Trophoblast cell (in vitro differentiated cells and primary cell): ENCODE results near the gene UBAP1L.

Experiments
- DNase-seq, 2 donors: peaks; one replicate each; pipeline ENCODE4 v3.0.0-alpha.2; 2016
- H2AFZ ChIP-seq: 2 replicates; pipeline ENCODE4 v1.6.1; 2013; ENCODE audit warnings: low read length, moderate library complexity, mild to moderate bottlenecking; ENCODE audit not compliant: insufficient read depth, poor library complexity
- H2AK5ac ChIP-seq: 2 replicates; pipeline ENCODE4 v1.6.1; 2013; ENCODE audit warnings: mild to moderate bottlenecking, low read length
- H2BK120ac ChIP-seq: 2 replicates; pipeline ENCODE4 v1.6.1; 2013; ENCODE audit warnings: low read length, mild to moderate bottlenecking, moderate library complexity; ENCODE audit not compliant: insufficient read depth, poor library complexity
- H2BK12ac ChIP-seq: 2 replicates; pipeline ENCODE4 v1.6.1; 2013; ENCODE audit warnings: mild to moderate bottlenecking, low read length, moderate library complexity
- H2BK5ac ChIP-seq: 2 replicates; pipeline ENCODE4 v1.6.1; 2013; ENCODE audit warnings: low read length, low read depth, moderate library complexity, mild to moderate bottlenecking; ENCODE audit not compliant: poor library complexity
- H3K14ac ChIP-seq: 2 replicates; pipeline ENCODE4 v1.6.1; 2013; ENCODE audit warnings: mild to moderate bottlenecking, low read length
- H3K18ac ChIP-seq: 2 replicates; pipeline ENCODE4 v1.6.1; 2013; ENCODE audit warnings: mild to moderate bottlenecking, low read length
- H3K23ac ChIP-seq: 2 replicates; pipeline ENCODE4 v1.6.1; 2013; ENCODE audit warnings: low read length
- H3K27ac ChIP-seq: 2 replicates; pipeline ENCODE4 v1.5.1; 2013; ENCODE audit warnings: low read depth, mild to moderate bottlenecking, inconsistent platforms, low read length, moderate library complexity
- H3K27me3 ChIP-seq: 2 replicates; pipeline ENCODE4 v1.6.1; 2013; ENCODE audit warnings: inconsistent platforms, mild to moderate bottlenecking, low read length, moderate library complexity; ENCODE audit not compliant: insufficient read depth
- H3K36me3 ChIP-seq, 2 experiments: 1 replicate in 1 of 2; 2 replicates in 1 of 2; pipeline ENCODE4 v1.6.1; 2013; ENCODE audit warnings: low read length in 2 of 2, mild to moderate bottlenecking in 2 of 2, moderate library complexity in 1 of 2; ENCODE audit not compliant: insufficient read depth in 2 of 2, control insufficient read depth in 1 of 2
- H3K4ac ChIP-seq: 2 replicates; pipeline ENCODE4 v1.6.1; 2013; ENCODE audit warnings: low read depth, mild to moderate bottlenecking, low read length, moderate library complexity
- H3K4me1 ChIP-seq, 2 experiments: 1 replicate in 1 of 2; 2 replicates in 1 of 2; pipeline ENCODE4 v1.6.1; 2013; ENCODE audit warnings: low read length in 2 of 2, mild to moderate bottlenecking in 2 of 2, moderate library complexity in 1 of 2; ENCODE audit not compliant: insufficient read depth in 2 of 2, control insufficient read depth in 1 of 2
- H3K4me2 ChIP-seq: 2 replicates; pipeline ENCODE4 v1.6.1; 2013; ENCODE audit warnings: inconsistent platforms, mild to moderate bottlenecking, low read length, moderate library complexity
- H3K4me3 ChIP-seq: 2 replicates; pipeline ENCODE4 v1.5.1; 2013; ENCODE audit warnings: mild to moderate bottlenecking, low read depth, low read length, inconsistent platforms
- H3K79me1 ChIP-seq: one replicate; pipeline ENCODE4 v1.6.1; 2013; ENCODE audit warnings: low read length
- H3K79me2 ChIP-seq: 2 replicates; pipeline ENCODE4 v1.6.1; 2013; ENCODE audit warnings: low read length, mild to moderate bottlenecking; ENCODE audit not compliant: control insufficient read depth, insufficient read depth, poor library complexity
- H3K9ac ChIP-seq: 2 replicates; pipeline ENCODE4 v1.6.1; 2013; ENCODE audit warnings: mild to moderate bottlenecking, low read length
- H3K9me3 ChIP-seq: 2 replicates; pipeline ENCODE4 v1.6.1; 2013; ENCODE audit warnings: low read depth, mild to moderate bottlenecking, control low read depth, inconsistent platforms, low read length; ENCODE audit not compliant: insufficient read depth
- H4K12ac ChIP-seq: 2 replicates; pipeline ENCODE4 v1.6.1; 2013; ENCODE audit warnings: low read depth, mild to moderate bottlenecking, low read length, moderate library complexity
- H4K8ac ChIP-seq: 2 replicates; pipeline ENCODE4 v1.6.1; 2013; ENCODE audit warnings: low read depth, mild to moderate bottlenecking, low read length, moderate library complexity
- H4K91ac ChIP-seq: one replicate; pipeline ENCODE4 v1.6.1; 2013; ENCODE audit warnings: low read depth, mild to moderate bottlenecking, low read length, moderate library complexity
- WGBS: extraction: QIAGEN DNeasy Blood & Tissue Kit; methylation state at CpG from one replicate; pipeline ENCODE4 v1.1.7; 2013; ENCODE audit warnings: missing lambda C conversion rate; ENCODE audit not compliant: insufficient read length, insufficient coverage; ENCODE audit errors: extremely low coverage; 5-methylcytosine and 5-hydroxymethylcytosine counted together

UBAP1L gene

DNA sequence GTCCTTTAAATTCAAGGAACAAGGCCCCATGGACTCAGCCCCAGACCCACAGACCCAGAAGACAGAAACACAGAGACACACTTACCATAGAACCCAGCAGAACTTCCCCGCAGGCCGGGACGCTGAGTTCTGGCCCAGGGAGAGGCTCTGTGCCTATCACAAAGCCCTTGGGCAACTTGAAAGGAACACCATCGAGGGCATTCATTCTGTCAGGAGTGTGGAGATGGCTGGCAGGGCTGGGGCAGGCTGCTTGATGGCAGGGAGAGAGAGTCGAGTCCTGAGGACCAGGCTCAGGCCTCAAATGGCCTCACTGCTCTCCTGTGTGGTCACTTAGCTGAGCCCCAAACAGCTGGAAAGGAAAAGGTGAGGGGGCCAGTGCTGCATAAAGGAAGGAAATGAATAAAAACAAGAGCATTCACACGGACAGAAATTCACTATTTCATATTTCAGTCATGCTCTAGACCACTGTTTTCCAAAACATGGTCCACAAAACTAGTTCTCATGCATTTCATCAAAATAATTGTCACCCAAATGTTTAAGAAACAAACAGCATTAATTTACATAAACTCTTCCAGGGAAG, 8.9 kb downstream of the UBAP1L start:
- H4K91ac ChIP-seq = no peak overlapping the region
- H4K8ac ChIP-seq = no peak overlapping the region
- H3K79me2 ChIP-seq = no peaks in the 10 kb centered on the region
- no peak overlapping the region for H3K4ac ChIP-seq
- peaks cover 4% of the 10 kb centered on the region for H3K27me3 ChIP-seq
- no peak overlapping the region for H4K12ac ChIP-seq
- WGBS = no CpG with 5 or more reads among the region's 6 CpGs
- no peak overlapping the region for H3K23ac ChIP-seq
- no peak overlapping the region for H2AK5ac ChIP-seq
- no peak overlapping the region for H2BK120ac ChIP-seq
- H3K27ac ChIP-seq = no peak overlapping the region
- no peak overlapping the region for H3K4me3 ChIP-seq
- H2BK12ac ChIP-seq = no peak overlapping the region
- H2AFZ ChIP-seq = no peak overlapping the region
- H3K4me2 ChIP-seq = no peak overlapping the region
- no peak for DNase-seq
- no peak overlapping the region for H3K14ac ChIP-seq
- peaks cover 0 to 3% of the 10 kb centered on the region in 2 experiments for H3K36me3 ChIP-seq
- no peak overlapping the region for H3K9ac ChIP-seq
- no peak overlapping the region for H3K18ac ChIP-seq
- H2BK5ac ChIP-seq = no peak overlapping the region
- H3K79me1 ChIP-seq = no peaks in the 10 kb centered on the region
- peaks cover 3 to 5% of the 10 kb centered on the region in 2 experiments for H3K4me1 ChIP-seq
- no peaks in the 10 kb centered on the region for H3K9me3 ChIP-seq

DNA sequence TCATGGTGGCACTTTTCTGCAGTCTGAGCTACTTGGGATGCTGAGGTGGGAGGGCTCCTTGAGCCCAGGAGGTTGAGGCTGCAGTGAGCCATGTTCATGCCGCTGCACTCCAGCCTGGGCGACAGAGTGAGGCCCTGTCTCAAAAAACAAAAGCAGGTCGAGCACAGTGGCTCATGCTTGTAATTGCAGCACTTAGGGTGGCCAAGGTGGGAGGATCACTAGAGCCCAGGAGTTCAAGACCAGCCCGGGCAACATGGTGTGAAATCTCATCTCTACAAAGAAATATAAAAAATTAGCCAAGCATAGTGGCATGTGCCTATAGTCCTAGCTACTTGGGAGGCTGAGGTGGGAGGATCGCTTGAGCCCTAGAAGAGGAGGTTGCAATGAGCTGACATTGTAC, 10.0 kb downstream of the UBAP1L start:
- H3K23ac ChIP-seq = no peak overlapping the region
- WGBS = no CpG with 5 or more reads among the region's 5 CpGs

DNA sequence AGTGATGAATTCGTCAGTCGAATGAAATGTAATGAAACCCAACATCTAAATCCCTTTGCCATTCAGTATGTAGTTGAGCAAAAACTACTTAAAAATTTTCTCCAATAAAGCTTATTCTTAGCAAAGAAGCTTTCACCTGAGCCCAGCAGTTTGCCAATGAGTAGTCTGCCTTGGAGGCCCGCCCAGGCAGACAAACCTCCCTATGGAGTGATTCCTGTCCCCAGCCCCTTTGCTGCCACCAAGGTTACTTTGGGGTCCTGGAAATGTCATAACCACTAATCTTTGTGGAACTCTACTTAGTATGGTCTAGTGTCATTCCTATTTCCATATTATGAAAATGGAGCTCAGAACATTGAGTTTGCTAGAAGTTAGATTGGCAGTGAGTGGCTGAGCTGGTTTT, 12.1 kb downstream of the UBAP1L start:
- no peak overlapping the region for H3K23ac ChIP-seq
- peaks cover 4% of the 10 kb centered on the region for H3K27me3 ChIP-seq
- H3K4me3 ChIP-seq = no peak overlapping the region
- no peak overlapping the region for H3K4me2 ChIP-seq
- H3K79me2 ChIP-seq = no peaks in the 10 kb centered on the region
- peaks cover 9 to 12% of the 10 kb centered on the region in 2 experiments for H3K36me3 ChIP-seq
- H3K79me1 ChIP-seq = no peaks in the 10 kb centered on the region
- H3K9me3 ChIP-seq = no peaks in the 10 kb centered on the region
- H3K14ac ChIP-seq = no peak overlapping the region
- peaks cover 3 to 5% of the 10 kb centered on the region in 2 experiments for H3K4me1 ChIP-seq
- H4K12ac ChIP-seq = no peak overlapping the region
- H3K9ac ChIP-seq = no peak overlapping the region
- DNase-seq = no peak
- no peak overlapping the region for H2BK5ac ChIP-seq
- H2AFZ ChIP-seq = no peak overlapping the region
- H3K4ac ChIP-seq = no peak overlapping the region
- no peak overlapping the region for H3K18ac ChIP-seq
- no peak overlapping the region for H2AK5ac ChIP-seq
- H2BK12ac ChIP-seq = no peak overlapping the region
- H4K91ac ChIP-seq = no peak overlapping the region
- WGBS = no CpG with 5 or more reads among the region's 3 CpGs
- H3K27ac ChIP-seq = no peak overlapping the region
- H2BK120ac ChIP-seq = no peak overlapping the region
- no peak overlapping the region for H4K8ac ChIP-seq

More for the DNA sequence above, 10.0 kb downstream of the UBAP1L start:
- no peaks in the 10 kb centered on the region for H3K79me2 ChIP-seq
- H4K91ac ChIP-seq = no peak overlapping the region
- no peak overlapping the region for H2AFZ ChIP-seq
- H3K4me2 ChIP-seq = no peak overlapping the region
- no peak overlapping the region for H2BK12ac ChIP-seq
- peaks cover 0 to 6% of the 10 kb centered on the region in 2 experiments for H3K36me3 ChIP-seq
- H3K18ac ChIP-seq = no peak overlapping the region
- H2BK120ac ChIP-seq = no peak overlapping the region
- no peaks in the 10 kb centered on the region for H3K79me1 ChIP-seq
- H3K4ac ChIP-seq = no peak overlapping the region
- no peaks in the 10 kb centered on the region for H3K9me3 ChIP-seq
- H2AK5ac ChIP-seq = no peak overlapping the region
- H3K14ac ChIP-seq = no peak overlapping the region
- peaks cover 3 to 5% of the 10 kb centered on the region in 2 experiments for H3K4me1 ChIP-seq
- no peak overlapping the region for H4K12ac ChIP-seq
- no peak overlapping the region for H3K9ac ChIP-seq
- no peak overlapping the region for H3K27ac ChIP-seq
- H4K8ac ChIP-seq = no peak overlapping the region
- no peak overlapping the region for H2BK5ac ChIP-seq
- H3K4me3 ChIP-seq = no peak overlapping the region
- DNase-seq = no peak
- peaks cover 4% of the 10 kb centered on the region for H3K27me3 ChIP-seq

DNA sequence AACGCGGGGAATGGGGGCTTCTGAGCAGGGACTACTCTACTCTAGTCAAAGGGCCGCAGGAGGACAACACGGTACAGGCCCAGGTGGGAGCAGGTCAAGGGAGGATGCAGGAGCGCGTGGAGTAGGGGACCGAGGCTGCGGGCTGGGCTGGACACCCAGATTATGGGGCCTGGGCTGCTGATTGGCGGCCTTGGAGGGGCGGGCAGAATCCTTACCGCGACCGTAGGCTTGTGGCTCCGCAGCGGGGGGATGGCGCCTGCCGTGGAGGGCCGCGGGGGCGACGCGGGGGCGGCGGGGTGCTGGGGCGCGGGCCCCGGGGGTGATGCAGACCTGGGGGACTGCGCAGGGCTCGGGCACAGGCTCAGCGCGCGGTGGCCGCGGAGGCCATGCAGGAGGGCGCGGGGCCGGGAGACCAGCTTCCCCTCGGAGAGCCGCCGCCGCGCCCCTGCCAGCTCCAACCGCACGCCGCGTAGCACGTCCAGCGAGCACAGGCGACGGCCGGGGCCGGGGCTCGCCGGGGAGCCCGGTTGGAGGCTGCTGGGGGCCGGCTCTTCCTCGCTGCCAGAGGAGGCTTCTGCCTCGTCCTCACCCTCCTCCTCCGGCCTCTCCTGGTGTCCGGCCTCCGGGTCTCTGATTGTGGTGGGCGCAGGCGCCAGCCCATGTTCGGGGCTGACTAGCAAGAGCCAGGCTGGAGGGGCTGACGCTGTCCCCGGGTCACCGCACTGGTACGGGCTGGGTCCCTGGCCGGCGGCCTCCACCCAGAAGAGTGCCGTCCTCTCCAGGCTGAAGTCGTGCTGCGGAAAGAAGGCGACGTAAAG, 12.9 kb downstream of the UBAP1L start:
- Histone ChIP-seq H2BK5ac (no peak overlapping the region), H4K91ac (no peak overlapping the region), H2AK5ac (no peak overlapping the region), H2BK120ac (no peak overlapping the region), H3K27ac (no peak overlapping the region), H3K27me3 (peaks cover 4% of the 10 kb centered on the region), H3K9ac (no peak overlapping the region), H3K23ac (no peak overlapping the region), H3K14ac (no peak overlapping the region), H3K4ac (no peak overlapping the region), H2AFZ (no peak overlapping the region), H3K4me1 (peaks cover 3 to 5% of the 10 kb centered on the region in 2 experiments), H3K4me2 (peak overlapping the region; percentile 44), H2BK12ac (no peak overlapping the region), H3K79me1 (no peaks in the 10 kb centered on the region), H3K9me3 (no peaks in the 10 kb centered on the region), H3K79me2 (no peaks in the 10 kb centered on the region), H4K12ac (no peak overlapping the region), H4K8ac (no peak overlapping the region), H3K4me3 (peak overlapping the region; percentile 5), H3K18ac (no peak overlapping the region), H3K36me3 (peaks cover 12 to 15% of the 10 kb centered on the region in 2 experiments)
- WGBS = no CpG with 5 or more reads among the region's 75 CpGs
- DNase-seq = no peak
